Gastroesophageal sphincter (tissue), 2 donors: Measurements from ENCODE around the gene NFIA.

Experiments
- EP300 ChIP-seq: sonication (generic); formaldehyde crosslinking; IDR thresholded peaks from one replicate; pipeline ENCODE4 v1.6.1; 2017; ENCODE audit warnings: antibody characterized with exemption, mild to moderate bottlenecking
- POLR2A ChIP-seq, 2 donors: fragments of 450-650 bp; IDR thresholded peaks; one replicate each; pipeline ENCODE4 v1.6.1; 2017; ENCODE audit warnings: antibody characterized with exemption in 2 of 2, mild to moderate bottlenecking in 2 of 2, moderate library complexity in 1 of 2

GRCh38 chr1:61322769-61323168, 240.4 kb downstream of the NFIA start:
- TF ChIP-seq POLR2A (IDR thresholded peaks at IDR 0.05) (no peak), EP300 (no peak)
